Amniotic stem cell (primary cell): ENCODE results near the gene TNNI2.
"Not testable (repeated sequence)": the region's sequence is repeated elsewhere in the genome, so short reads cannot be mapped to it uniquely, and the experiment has no call there.

Source experiments
- DNase-seq: peaks from one replicate; lab custom pipeline; 2025; lab: John Stamatoyannopoulos, UW

TNNI2 gene

DNA sequence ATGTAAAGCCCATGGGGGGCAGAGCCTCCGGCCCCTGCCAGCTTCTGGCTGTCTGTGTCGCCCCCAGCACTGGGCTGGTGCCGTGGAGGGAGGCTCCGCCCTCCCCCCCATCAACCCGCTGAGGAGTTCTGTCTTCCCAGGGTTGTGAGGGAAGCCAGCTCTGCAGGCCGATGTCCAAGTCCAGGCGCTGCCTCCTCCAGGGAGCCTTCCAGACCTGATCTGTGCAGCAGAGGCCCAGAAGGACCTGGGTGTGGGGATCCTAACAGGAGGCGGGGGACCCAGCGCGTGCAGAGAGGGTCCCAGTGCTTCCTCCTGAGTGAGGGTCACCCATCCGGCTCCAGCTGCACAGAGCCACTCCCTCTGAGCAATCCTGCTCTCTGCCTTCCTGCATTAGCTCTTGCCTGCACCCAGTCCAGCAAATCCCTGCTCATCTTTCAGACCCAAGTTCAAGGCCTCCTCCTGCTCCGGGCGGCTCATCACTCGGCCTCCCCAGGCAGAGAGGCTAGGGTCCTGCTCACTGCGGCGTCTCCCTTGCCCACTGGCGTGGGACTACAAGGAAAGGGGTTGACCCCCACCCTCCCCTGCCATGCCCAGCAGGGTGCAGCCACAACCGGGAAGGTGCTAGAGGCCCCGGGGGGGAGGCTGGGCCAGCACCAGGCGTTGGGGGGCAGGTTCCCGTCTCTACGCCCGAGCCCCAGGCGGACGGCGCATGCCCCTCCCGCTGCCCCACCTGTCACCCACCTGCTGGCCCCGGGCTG, 36.5 kb downstream of the TNNI2 start:
- DNase-seq: no peak

DNA sequence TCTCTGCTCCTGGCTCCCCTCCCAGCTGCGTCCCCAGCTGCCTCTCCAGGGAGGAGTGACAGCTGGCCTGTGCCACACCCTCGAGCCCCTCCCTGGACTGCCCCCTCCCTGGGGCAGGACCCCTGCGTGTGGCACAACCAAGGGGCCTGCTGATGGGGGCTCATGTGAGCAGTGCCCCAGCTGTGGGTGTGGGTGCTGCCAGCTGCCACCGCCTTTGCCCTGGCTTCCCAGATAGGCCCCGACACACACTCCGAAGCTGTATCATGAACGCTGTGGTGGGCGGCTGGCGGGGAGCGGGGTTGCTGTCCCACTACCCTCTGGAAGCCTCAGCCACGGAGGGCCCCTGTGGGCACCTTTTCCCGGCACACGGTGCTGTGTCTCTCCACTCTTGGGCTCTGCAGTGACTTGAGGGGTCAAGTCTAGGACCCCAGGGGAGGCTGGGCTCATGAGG, 37.1 kb downstream of the TNNI2 start:
- not testable (repeated sequence) for DNase-seq

DNA sequence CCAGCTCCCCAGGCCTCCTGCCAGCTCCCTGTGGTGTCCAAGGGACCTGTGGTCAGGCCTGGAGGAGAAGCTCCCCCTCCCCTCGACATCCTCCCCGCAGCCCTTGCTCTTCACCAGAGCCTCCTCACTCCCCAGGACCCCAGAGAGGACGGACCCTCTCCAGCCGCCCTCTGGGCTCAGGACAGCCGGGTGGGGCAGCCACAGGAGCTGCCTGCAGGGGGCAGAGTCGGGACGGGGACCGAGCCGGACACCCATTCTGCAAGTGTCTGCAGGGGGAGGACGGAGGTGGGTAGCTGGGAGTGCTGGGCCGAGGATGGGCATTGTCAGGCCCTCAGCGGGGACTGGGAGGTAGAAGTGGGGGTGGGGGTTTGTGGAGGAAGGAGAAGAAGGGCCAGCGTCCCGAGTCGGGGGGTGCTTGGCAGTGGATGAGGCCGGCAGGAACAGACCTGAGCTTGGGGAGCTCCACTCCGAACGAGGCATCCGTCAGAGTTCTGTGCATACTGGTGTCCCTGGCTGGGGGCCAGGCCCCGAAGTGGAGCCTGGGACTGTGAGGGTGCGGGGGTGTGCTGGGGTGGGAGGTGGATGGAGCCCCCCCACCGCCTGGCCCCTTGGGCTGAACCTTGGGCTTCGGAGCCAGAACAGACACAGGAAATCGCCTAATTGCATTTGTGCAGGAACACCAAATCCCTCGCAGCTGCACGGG, 37.7 kb downstream of the TNNI2 start:
- DNase-seq: no peak

DNA sequence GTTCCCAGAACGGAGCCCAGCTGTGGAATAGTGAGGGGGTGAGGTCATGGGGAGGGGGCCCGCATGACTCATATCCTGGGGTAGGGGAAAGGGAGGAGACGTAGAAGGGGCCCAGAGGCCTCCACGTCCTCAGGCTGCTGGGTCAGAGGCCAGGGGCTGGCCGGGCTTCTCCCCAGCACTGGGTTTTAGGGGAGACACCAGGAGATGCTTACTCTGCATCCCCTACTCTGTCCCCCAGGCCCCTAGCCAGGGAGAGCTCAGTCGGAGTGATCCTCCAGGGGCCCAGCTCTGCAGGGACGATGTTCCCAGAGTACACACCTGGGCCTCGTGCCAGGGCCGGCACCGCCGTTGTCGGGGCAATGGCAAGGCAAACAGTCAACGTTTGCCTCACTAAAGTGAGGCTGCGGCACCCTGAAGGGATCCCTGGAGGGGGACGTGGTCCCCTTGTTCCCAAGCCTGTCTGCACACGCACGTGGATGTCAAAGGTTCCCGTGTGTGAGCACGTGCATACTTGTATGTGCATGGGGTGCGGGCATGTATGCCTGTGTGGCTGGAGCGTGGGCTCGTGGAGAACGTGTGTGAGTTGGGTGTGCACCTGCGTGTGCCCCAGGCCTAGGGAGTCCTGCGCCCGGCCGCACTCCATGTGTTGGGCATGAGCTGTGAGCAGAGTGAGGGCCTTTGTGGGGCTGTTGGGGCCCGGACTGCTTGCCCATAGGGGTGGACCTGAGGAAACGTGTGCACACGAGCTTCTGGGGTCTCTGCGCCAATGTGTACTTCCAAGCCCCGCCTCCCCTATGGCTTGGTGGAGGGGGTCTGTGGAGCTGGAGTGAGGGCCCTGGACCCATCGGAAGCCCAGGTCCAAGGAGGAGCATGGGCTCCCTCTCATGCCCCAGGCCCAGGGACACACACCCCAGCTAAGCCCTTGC, 38.7 kb downstream of the TNNI2 start:
- no peak for DNase-seq

- DNase-seq: no peak
These were observed 39.6 kb downstream of the TNNI2 start for GRCh38 chr11:1878137-1879031.

DNA sequence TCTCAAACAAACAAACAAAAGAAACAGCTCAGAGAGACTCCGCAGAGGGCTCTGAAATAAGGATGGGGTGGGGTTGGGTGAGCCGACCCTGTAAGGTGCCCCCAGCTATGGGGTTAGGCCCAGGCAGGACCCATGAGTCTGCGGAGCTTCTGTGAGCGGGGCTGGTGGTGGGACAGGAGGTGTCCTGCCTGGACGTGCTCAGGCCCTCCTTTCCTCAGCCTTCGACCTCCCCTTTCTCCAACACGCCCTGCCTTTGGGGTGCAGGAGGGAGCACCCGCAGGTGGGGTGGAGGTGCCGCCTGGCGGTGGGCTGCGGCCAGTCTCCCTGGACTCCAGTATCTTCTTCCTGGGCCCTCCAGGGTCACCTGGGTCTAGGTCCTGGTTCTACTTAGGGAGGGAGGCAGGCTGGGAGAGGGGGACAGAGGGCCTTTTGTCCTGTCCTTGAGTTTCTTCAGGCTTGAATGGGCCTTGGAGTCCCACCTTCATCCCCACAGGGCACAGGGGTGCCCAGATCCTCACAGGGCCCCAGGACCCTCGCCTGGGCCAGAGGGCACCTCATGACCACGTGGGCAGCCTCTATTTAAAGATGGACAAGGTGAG, 40.7 kb downstream of the TNNI2 start:
- no peak for DNase-seq

DNA sequence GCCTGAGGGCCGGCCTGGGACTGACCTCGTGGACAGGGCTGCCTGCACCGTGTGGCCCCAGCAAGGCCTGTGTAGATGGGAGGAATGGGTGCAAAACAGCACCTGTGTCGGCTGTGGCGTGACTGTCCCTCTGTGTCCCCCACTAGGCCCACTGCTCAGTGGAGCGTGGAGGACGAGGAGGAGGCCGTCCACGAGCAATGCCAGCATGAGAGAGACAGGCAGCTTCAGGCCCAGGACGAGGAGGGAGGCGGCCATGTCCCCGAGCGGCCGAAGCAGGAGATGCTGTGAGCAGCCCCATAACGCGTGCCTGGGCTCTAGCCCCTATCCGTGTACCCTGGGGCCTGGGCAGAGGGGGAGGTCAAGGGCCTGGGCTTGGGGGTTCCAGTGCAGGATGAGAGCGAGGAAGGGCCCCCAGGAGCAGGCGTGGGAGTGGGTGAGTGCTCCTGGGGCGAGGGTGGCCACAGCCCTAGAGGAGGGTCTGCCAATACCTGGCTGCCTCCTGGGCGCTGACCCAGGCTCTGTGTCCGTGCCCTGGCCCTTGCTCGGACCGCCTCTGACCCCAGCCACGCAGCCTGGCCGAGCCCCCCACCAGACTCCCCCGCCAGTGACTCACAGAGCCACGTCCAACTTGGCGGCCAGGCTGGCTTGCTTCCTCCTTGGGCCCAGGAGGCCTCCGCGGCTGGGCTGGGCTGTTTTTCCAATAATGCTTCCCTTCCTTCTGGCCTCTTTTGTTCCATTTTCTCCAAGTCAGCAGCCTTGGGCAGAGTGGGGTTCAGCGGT, 41.4 kb downstream of the TNNI2 start:
- no peak for DNase-seq

GRCh38 chr11:1880746-1881441, 42.1 kb downstream of the TNNI2 start:
- DNase-seq: no peak

DNA sequence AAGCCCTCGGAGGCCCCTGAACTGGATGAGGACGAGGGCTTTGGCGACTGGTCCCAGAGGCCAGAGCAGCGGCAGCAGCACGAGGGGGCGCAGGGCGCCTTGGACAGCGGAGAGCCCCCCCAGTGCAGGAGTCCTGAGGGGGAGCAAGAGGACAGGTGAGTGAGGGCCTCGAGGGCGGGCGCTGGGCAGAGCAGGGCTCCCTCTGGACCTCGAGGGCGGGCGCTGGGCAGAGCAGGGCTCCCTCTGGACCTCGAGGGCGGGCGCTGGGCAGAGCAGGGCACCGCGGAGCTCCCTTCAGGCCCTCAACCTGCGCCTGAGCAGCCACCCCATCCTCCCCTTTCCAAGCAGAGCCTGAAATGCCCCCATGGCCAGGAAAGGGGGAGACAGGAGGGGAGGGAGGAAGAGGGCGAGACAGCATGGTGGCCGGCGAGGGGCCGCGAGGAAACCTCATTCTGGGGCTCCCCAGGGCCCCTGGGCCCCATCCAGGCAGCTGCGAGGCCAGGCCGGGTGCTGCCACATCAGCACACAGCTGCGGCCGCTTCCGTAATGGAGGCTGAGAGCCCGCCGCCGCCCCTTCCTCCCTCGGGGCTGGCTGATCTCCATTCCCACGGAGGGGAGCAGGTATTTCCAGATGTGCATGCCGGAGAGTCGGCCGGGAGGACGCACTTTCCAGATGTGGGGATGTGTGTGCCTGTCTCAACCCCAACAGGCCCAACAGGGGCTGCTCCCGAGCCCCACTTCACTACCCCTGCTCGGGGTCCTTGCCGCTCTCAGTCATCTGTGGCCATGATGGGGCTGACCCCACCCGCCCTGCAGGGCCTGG, 42.9 kb downstream of the TNNI2 start:
- DNase-seq: no peak

DNA sequence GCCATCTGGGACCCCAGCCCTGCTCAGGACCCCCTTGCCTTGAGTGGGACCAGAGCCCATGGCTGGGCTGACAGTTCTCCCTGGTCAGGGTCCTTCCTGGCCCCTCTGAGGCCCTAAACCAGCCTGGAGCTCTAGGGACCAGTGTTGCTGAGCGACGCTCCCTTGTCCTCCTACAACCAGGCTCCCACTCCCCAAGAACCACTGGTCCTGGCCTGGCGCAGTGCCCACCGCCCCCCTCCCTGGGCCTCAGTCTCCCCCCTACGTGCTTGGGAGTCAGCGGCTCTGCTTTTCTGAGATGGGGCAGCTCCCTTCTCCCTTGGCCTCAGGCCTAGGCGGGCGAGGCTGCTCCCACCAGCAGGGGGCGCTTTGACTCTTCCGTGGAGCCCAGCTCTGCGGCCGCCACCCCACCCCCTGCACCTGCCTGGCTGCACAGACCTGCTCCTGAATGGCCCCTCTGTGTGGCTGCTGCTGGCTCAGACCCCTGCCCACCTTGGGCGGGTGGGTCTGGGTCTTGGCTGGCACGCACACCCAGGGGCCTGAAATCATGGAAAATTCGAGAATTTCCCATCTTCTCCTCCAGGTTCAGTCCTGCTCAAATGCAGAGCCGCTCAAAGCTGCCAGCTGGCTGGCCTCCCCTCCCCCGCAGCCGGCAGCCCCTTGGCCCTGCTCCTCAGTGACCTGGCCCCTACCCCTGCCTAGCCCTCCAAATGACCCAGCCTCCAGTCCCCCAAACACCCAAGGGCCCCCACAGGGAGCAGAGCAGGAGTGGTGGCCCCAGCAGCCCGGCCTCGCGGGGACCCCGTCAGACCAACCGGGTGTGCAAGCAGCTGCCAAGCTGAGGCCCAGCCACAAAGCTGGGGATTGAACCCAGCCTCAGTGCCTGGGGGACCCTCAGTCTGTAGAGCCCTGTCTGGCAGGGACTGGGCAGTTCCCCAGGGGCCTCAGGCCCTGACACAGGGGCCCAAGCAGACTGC, 43.8 kb downstream of the TNNI2 start:
- peak; percentile 7 for DNase-seq

GRCh38 chr11:1883346-1884302, 44.8 kb downstream of the TNNI2 start:
- DNase-seq: no peak

DNA sequence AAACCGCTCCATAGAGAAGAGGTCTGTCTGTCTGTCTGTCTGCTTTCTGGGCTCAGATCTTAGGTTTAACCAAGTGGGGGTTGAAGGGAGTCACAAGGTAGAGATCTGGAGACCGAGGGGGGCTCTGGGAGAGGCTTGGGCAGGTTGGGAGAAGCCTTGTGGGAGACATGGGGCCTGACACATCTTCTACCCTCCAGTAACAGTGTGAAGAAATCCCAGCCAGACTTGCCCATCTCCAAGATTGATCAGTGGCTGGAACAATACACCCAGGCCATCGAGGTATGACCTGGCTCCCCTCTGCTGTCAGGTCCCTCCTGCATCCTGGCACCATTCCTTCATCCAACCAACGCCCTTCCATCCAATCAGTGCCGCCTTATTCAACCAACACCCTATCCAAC, 45.5 kb downstream of the TNNI2 start:
- no peak for DNase-seq

DNA sequence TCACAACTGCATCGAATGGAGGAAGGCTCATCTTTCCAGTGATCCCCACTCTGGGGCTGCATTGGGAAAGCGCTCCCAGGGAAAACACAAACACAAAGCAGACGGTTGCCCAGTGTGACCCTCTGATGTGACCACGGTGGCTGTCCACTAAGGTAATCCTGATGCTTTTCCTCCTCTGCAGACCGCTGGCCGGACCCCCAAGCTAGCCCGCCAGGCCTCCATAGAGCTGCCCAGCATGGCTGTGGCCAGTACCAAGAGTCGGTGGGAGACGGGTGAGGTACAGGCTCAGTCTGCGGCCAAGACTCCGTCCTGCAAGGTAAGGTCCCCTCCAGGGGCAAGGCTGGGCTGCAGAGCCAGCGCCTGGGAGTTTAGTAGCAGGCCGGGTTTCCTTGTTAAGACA, 47.8 kb downstream of the TNNI2 start:
- DNase-seq: not testable (repeated sequence)

DNA sequence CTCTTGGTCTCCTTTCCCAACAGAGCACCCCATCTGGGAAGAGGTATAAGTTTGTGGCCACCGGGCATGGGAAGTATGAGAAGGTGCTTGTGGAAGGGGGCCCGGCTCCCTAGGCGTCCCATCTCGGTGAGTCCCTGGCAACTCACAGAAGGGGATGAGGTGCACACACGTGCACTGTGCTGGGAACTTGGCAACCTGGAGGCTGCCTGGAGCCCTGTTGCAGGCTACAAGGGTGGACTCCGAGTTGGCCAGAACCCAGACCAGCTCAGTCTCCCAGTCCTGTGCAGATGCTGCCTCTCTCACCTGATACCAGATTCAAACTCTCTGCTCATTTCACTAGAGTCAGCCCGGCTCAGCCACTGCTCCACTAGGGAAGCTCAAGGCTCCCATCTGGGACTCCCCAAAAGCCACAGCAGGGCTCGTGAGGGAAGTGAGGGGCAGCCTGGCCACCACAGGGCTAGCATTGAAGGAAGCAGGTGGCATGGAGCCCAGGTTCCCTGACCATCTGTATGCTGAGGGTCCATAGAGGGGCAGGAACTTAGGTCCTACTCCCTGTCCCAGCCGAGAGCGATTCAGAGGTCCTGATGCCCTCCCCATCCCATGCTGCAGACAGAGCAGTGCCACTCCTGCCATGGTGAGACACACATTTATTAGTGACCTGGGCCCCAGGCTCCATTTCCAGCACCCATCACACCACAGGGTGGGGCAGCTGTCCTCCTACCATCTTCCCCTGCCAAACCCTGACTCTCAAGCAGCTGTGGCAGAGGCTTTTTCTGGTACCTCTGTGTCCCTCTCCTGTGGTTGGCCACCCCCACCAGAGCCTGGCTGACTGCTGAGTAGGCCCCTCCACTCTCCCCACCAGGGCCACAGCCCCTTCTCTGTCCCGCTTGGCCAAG, 48.9 kb downstream of the TNNI2 start:
- no peak for DNase-seq

DNA sequence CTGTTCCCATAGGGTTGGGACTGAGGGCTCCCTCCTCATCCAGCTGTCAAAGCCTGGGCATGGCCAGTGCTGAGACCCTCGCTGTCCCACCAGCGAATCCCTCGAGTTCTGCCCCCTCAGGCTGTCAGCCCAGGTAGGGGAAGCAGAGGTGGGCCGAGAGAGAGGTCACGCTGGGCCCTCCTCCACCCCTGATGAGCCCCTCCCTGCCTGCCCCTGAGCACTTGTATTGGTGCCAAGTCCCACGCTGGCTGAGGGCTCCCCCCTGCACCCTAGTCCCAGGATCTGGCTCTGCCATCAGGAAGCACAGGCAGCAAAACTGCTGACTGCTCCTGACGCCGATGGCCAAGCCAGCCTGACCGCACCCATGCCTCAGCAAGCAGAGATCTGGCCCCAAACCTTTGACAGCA, 49.6 kb downstream of the TNNI2 start:
- no peak for DNase-seq
